OCI-M1 (cell line): ENCODE data around the gene PLPPR5.
"Not testable (repeated sequence)": the region's sequence is repeated elsewhere in the genome, so short reads cannot be mapped to it uniquely, and the experiment has no call there.

Source experiments
- DNase-seq: peaks from one replicate; lab custom pipeline; 2025; lab: John Stamatoyannopoulos, UW

Gene PLPPR5

DNA sequence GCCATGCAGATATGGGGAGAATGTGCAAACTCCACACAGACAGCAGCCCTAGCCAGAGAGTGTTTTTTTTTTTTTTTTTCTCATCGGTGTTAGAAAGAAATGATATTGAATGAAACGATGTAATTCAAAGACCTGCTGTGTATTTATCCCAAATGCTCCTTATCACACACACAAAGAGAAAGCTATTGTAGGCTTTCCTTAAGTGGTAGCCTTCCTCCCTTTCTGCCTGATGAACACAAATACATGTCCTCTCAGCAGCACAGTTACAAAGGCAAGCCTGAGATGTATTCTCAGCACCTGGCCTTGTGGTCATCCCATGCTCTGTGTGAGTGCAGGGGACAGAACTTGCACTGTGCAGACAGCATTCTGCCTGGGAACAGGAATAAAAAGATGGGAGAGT lies 93.8 kb downstream of the PLPPR5 start:
- no peak for DNase-seq

DNA sequence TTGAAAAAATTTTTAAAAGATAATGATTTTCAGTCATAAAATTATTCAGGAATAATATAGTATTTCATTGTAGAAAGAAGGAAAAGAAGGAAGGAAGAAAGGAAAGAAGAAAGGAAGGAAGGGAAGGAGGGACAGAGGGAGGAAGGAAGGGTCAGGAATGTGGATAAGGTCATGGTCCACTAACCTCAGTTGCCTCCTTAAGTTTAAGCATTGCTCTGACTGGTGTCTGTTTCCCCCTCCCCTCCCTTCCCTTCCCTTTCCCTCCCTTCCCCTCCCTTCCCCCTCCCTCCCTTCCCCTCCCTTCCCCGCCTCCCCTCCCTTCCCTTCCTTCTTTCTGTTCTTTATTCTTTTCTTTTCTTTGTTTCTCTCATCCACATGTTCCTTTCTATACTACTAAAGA lies 95.7 kb downstream of the PLPPR5 start:
- no peak for DNase-seq

DNA sequence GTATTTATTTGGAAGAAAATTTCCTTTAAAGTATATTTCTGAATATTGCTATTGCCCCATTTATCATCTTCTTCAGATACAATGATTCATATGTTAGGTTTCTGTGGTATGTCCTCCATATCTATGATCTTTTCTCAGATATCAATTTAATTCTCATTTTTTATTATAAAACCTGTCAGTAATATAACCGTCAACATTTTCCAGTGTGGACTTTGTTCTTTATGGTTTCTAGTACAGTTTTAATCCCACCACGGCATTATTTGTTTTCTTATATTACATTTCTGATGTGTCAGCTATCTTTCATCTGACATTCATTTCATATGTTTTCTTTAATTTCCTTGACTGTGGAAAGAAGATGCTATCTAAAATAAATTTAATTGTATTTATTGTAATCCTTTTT lies 97.9 kb downstream of the PLPPR5 start:
- DNase-seq = no peak

DNA sequence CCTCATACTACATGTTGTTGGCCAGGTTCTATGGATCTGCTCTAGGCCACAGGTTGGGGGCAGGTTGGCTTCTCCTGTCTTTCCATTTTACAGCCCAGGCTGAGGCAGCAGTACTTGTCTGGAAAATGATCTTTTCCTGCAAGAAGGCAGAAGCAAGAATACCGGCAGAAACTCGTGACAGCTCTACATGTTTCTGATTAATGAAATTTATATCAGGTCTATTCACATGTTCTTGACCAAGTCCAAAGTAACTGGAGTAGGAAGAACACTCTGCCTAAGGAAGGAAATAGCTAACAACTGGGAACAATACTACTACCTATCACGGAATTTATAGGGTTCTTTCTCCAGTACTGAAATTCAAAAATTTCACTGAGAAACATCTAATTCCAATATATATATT lies 98.3 kb downstream of the PLPPR5 start:
- DNase-seq = no peak

DNA sequence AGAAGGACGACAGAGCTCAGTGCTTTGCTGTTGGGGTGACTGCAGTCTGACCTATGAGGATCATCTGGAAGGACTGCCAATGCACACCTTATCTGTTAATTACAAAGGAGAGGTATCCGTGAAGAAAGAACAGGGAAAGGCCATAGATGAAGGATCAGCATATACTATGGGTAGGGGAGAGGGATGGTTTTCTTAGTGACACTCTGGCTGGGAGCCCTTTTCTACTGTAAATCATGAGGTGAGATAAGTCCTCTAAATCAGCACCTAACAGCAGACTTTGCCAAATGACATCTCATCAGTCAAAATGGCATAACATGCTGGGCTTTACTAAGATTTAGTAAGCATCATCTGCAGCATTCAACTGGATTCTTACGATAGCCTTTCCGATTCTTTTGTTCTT lies 100.0 kb downstream of the PLPPR5 start:
- no peak for DNase-seq

DNA sequence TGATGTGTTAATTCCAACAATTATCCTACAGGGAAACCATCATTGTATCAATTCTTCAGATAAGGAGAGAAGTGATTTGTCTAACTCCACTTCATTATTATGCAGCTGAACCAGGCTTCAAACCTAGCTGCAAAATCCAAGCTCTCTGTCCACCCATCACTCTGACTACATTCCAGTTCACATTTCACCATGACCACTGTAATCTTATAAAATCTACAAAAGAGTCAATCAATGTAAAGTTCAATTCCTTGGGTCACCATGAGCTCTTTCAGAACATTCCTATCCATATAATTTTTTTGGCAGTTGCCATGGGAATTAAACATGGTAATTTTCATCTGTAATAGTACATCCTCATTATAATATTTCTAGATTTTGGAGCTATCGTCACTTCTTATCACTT lies 100.9 kb downstream of the PLPPR5 start:
- no peak for DNase-seq

DNA sequence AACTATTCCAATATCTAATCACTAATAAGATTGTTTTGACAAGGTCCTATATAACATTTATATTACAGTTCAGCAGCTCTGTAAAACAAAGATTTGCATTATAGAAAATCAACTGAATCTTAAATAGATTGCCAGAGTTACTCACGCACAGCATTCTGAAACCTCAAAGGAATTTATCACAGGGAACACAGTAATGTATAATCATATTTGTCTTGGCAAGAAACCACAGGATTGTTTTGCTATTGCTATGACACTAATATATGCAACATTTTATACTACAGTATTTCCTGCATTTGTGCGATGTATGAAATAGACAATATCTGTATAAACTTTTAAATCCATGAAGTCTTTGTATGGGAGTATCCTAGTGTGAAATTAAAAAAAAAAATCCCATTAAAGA lies 101.4 kb downstream of the PLPPR5 start:
- DNase-seq = no peak

DNA sequence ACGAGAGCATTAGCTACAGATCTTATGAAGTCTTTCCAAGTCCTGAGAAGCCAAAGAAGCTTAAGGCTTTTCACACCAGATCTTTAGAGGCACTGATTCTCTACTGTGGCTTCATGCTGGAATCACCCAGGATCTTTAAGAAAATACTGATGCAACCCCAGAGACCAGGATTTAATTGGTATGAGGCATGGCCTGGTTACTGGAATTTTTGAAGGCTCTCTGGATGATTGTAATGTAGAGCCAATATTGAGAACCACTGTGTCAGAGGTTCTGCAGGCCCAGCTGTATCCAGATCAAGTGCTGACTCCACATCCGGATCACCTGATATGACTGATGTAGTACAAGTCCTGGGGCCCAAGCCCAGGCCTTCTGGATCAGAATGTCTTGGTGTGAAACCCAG lies 105.7 kb downstream of the PLPPR5 start:
- DNase-seq = no peak

DNA sequence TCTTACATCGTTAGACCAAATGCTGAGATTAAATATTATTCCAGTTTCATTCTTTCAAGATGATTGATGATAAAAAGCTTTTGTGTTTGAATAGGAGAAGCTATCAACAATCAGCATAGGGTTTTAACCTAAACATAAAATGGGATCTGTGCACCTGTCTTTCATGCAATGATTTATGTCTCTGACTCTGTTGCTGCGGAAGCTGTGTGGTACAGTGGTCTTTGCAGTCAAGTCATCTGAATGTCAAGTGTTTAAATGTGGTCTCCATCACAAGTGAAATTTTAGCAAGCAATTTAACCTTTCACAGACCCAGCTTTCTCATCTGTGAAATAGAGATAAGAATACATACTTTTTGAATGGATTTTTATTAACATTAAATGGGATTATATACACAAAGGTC lies 107.2 kb downstream of the PLPPR5 start:
- DNase-seq = no peak

DNA sequence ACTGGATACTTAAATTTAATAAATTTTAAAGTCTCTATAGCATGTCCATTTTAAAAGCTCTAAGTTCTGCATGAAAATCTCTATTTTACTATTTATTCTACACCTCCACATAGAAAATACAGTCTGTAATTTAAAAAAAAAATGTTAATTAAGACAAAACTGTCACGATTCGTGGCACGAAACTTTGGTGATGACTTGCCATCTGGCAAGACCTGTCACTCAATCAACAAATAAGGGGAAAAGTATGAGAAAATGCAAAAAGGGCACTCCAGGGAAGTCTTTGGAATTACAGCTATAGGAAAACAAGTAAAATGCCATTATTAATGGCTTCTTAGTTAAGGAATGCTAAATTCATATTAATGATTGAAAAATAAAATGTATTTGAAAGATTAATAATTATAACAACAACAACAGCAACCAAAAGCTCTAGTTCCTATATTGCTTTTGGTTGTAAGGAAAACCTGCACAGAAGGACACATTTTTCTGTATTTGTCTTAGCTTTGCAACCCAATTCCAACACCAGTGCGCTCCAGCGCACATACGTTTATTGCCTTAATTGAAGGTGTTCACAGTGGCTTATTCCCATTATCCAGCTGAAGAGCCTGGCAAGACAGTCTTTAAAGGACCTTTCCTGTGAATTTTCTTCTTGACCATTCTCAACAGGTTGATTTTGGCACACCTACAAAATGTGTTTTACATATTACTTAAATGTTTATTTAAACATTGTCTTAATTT lies 107.8 kb downstream of the PLPPR5 start:
- DNase-seq = no peak

DNA sequence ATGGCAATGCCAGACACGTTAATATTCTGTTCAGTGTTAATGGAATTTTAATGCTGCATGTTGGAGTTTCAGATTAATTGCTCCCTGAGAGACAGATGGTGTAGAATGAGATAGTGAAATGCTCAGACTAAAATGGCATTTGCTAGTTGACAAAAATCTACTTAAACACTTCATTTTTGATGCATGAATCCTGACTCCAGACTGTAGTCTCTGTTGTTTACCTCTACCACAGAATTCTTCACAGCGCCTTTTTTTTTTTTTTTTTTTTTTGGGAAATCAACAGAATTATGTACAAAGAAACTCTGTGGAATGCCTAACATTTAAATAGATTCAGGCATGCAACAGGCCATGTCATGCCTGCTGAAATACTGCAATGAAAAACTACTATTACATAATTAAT lies 111.3 kb downstream of the PLPPR5 start:
- no peak for DNase-seq

DNA sequence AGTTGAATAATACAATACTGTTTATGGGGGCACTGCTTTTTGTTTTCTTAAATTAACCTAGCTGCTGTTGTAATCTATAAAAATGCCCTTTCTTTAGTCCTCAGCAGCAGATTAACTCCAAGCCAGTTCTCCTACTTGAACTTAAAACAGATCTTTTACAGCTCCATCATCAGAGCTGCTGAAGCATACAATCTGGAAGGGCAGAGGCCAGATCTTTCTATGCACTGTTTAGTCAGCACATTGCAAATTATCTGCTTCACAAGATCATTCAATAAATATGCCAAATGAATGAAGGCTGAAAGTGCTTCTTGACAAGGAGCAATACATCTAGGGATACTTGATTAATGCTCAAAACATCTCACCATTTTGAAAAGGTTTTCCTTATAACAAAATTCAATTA lies 115.8 kb downstream of the PLPPR5 start:
- no peak for DNase-seq

DNA sequence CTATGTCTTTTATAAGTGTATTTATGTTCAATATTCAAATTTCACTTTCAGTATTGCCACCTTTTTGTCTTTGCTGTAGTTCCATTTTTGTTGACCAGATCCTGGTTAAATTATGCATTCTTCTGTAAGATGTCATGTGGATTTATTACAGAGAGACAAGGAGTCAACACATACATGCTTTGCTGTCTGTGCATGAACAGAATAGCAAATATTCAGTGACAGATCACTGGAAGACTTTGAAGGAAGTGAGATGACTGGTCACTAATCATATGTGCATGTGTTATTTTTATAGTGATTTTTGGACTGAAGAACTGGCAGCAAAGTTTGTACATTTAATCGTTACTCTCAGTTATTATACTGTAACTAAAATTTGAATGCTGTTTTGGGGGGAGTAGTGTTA lies 117.2 kb downstream of the PLPPR5 start:
- DNase-seq = no peak

DNA sequence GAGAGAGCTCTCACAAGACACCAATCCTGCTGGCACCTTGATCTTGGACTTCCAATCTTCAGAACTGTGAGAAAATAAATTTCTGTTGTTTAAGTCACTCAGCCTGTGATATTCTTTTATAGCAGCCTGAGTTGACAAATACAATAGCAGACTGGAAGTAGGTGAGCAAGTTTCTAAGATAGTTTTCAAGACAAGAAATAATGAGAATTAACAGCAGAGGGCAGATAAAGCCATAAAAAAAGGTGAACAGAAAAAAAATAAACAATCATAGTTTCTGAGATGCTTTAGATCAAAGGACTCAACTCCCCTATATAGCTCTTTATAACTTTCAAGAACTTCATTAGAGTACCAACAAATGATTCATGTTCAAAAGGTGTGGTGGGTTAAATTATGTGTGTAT lies 119.8 kb downstream of the PLPPR5 start:
- DNase-seq = no peak

DNA sequence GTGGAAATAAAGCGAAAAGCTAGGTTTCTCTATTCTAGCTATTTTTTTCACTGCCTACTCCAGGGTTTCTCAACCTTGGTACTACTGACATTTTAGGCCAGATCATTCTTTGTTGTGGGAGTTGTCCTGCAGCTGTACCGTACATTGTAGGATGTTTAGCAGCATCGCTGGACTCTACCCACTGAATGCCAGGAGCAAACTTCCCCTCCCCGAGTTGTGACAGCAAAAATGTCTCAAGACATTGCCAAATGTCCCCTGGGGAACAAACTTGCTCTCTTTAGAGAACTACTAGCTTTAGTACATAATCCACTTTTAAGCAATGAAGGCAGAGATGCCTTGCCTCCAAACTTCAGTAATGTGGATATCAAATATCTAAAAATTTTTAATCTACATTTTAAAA lies 122.8 kb downstream of the PLPPR5 start:
- no peak for DNase-seq

DNA sequence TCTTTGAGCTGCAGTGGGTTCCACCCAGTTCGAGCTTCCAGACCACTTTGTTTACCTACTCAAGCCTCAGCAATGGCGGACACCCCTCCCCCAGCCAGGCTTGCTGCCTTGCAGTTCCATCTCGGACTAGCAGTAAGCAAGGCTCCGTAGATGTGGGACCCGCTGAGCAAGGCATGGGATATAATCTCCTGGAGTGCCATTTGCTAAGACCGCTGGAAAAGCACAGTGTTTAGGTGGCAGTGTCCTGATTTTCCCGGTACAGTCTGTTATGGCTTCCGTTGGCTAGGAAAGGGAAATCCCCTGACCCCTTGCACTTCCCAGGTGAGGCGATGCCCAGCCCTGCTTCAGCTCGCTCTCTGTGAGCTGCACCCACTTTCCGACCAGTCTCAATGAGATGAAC lies 123.4 kb downstream of the PLPPR5 start:
- not testable (repeated sequence) for DNase-seq

DNA sequence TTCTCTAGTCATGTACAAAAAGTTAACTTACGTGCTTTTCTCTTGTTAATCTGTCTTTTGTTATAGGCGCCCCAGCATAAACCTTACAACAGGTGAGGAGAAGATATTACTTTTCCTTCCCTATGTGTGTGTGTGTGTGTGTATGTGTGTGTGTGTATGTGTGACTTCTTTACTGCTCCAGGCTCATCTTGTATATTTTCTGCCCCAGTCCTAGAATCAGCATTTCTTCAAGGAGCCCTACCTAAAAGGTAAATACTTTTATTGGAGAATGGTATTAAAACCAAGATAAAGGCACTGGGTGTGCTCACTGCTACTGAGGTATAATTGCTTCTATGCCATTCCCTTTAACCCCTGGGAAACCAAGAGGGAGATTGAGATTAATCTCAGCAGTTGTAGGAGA lies 129.8 kb downstream of the PLPPR5 start:
- DNase-seq = no peak

DNA sequence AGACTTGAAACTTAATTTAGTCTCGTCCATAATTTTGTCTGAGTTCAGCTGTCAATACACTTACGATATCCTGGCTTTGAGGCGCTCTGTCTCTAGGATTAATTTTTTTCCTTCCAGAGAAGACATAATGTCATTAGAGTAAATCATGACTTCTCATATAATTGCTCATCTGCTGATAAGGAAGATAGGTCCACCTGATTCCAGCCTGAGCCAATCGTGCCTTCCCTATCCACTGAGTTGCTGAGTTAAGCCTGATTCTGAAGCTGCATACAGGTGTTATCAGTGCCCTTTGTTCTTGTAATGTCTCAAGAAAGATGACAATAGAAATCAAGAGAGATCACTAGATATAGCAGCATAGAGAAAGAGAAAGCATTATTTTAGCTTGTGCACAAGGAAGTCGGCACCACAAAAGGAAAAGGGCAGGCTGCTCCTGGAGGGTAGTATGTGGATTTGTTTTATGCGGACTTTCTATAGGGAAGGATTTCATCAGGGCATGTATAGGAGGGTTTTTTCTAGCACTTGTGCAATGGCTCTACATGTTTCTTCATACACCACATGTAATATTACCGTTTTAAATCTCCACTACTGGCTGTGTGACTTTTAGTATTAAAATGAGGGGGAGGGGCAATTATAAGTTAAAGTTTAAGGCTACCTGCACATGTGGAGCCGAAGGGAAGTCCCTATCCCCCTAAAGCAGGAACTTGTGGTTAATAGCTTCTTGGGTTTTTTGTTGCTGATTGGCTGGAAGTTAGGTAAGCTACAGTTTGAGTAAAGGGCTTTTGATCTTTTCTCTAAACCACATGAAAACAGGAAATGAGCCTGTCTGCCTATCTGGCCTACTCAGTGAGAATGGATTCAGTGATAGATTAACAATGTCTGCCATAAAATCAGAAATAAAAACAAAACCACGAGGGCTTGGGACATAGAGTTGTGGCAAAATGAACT lies 133.4 kb downstream of the PLPPR5 start:
- DNase-seq = peak; percentile 92

DNA sequence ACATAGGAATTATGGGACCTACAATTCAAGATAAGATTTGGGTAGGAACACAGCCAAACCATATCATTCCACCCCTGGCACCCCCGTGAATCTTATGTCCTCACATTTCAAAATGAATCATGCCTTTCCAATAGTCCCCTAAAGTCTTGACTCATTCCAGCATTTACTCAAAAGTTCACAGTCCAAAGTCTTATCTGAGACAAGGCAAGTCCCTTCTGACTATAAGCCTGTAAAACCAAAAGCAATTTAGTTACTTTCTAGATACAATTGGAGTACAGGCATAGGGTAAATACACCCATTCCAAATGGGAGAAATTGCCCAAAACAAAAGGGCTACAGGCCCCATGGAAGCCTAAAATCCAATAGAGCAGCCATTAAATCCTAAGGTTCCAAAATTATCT lies 138.9 kb downstream of the PLPPR5 start:
- no peak for DNase-seq

DNA sequence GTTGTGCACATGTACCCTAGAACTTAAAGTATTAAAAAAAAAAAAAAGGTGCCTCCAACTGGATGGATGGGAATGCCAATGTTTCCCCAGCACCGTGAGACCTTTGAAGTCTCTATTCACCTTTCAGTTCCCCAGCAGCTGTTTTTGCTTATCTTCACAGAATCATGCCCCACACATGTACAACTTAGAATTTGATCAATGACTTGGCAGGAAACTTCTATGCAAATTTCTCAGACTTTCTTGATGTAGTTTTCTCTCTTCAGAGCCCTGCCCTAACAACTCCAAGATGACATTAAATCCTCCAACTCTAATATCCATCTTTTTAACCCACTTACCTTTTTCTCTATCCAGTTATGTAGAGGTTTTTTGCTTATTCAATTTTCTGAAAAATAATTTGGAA lies 144.3 kb downstream of the PLPPR5 start:
- no peak for DNase-seq

DNA sequence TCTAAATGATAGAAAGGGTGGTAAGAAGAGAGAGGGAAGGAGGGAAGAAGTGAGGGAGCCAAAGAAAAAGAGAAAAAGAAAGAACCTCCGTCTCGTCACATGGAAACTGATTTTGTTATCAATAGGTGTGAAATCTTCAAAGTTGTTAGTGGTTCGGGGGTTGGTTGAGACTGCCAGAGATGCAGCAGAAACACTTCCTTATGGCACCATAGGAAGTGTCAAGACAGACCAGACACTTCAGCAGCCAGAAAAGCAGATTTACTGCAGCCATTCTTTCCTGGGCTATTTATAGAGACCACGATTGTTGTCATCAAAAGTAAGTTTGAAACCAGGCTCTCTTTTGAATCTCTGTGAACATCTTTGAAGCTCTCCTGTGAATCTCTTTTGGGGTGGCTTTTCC lies 150.5 kb downstream of the PLPPR5 start:
- no peak for DNase-seq

DNA sequence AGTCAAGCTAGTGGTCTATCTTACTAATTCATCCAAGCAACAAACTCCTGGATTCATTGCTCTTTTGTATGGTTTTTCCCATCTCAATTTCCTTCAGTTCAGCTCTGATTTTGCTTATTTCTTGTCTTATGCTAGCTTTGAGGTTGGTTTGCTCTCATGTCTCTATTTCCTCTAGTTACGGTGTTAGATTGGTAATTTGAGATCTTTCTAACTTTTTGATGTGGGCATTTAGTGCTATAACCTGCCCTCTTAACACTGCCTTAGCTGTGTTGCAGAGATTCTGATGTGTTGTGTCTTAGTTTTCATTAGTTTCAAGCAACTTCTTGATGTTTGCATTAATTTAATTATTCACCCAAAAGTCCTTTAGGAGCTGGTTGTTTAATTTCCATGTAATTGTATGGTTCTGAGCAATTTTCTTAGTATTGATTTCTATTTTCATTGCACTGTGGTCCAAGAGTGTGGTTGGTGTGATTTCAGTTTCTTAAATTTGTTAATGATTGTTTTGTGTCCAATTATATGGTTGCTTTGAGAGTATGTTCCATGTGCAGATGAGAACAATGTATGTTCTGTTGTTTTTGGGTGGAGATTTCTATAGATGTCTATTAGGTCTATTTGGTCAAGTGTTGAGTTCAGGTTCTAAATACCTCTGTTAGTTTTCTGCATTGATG lies 154.6 kb downstream of the PLPPR5 start:
- no peak for DNase-seq

DNA sequence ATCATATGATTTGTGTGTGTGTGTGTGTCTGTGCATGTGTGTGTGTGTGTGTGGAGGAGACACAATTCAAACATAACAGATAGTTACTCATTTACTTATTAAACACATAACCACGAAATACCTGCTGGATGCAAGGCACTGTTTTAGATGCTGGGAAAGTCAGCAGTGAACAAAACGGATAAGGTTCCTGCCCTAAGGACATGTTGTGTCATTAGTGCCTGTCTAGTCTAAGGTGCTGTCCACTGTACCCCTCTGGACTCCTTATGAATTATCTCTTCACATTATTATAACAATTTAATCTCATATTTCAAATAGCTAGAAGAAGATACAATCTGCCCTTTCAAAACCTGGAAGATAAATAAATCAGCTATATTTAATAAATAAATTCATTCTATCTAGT lies 162.4 kb downstream of the PLPPR5 start:
- no peak for DNase-seq
